ENCODE measurements around the gene ZNRF1. TPM values are rescaled to one million over a fixed set of nuclear protein-coding genes. Genes with fewer than 3 reads are reported as not detected.

The ZNRF1 gene
- total and polyA plus RNA-seq, 2 of the 13 experiments (the other 11 are each of a cell fraction or from before 2014, with no cell fraction given), result 43.9 to 58.7 TPM

DNA sequence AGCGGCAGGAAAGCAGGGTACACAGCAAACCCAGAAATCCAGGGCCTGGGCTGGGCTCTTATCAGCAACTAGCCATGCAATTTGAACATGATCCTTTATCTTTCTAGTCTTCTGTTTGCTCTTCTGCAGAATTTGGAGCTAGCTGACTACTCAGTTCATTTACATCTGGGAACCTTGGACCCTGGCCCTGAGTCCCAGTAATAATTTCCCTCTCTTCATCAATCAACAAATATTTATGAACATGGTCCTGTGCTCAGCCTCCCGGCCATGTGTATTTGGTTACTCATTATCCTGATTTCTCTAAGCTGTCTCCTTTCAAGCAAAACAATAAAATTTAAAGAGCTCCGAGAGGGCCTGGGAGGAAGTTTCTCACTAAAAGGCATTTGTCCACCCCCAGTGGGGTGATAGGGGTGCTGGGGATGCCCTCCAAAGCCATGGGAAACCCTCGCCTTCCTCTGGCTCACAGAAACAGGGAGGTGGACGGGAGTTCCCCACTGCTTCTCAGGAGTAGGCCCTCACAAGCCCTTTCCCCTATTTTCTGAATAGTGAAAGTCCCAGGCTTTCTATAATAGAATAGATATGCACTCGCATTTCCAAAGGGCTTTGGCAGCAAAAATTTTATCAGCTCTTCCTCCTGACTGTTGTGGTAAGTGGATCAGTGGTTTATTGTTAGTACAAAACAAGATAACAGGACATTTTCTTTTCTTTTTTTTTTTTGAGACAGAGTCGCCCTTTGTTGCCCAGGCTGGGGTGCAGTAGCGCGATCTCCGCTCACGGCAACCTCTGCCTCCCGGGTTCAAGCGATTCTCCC, 7.0 kb upstream of the ZNRF1 start (continued):
- TF ChIP-seq ZBTB40 (IDR thresholded peaks at IDR 0.05) (no peak), ZBTB40 (CRISPR knock-in tag; IDR thresholded peaks at IDR 0.05) (peak; percentile 64; the same call in 1 of the 2 replicates), DBP (CRISPR knock-in tag; IDR thresholded peaks at IDR 0.05; ENCODE audit: not compliant biosample characterization) (peak; percentile 38), FOXK1 (CRISPR knock-in tag; IDR thresholded peaks at IDR 0.05; ENCODE audit: borderline replicate concordance, low read depth) (no peak), ZMYM3 (CRISPR knock-in tag; IDR thresholded peaks at IDR 0.05) (peak; percentile 85), MIER3 (CRISPR knock-in tag; IDR thresholded peaks at IDR 0.05; ENCODE audit: borderline replicate concordance) (peak; percentile 96), PHF5A (CRISPR knock-in tag; IDR thresholded peaks at IDR 0.05; ENCODE audit: low read depth, unreplicated experiment) (peak; percentile 82), ELF1 (CRISPR knock-in tag; IDR thresholded peaks at IDR 0.05) (peak; percentile 34; the same call in 1 of the 2 replicates), PRPF4 (IDR thresholded peaks at IDR 0.05; ENCODE audit: low read depth, low read length, poor library complexity, severe bottlenecking) (no peak), CREB1 (IDR thresholded peaks at IDR 0.05) (no peak), CREB1 (CRISPR knock-in tag; IDR thresholded peaks at IDR 0.05) (peak; percentile 83), ZNF460 (CRISPR knock-in tag; IDR thresholded peaks at IDR 0.05; ENCODE audit: borderline replicate concordance) (no peak), ATF7 (IDR thresholded peaks at IDR 0.05) (no peak), ATF7 (CRISPR knock-in tag; IDR thresholded peaks at IDR 0.05) (no peak), ZNF382 (CRISPR knock-in tag; IDR thresholded peaks at IDR 0.05; ENCODE audit: borderline replicate concordance) (no peak), POLR2AphosphoS5 (IDR thresholded peaks at IDR 0.05; ENCODE audit: low read depth, low read length) (peak; percentile 67)
- TF ChIP-seq, protein P1, sequence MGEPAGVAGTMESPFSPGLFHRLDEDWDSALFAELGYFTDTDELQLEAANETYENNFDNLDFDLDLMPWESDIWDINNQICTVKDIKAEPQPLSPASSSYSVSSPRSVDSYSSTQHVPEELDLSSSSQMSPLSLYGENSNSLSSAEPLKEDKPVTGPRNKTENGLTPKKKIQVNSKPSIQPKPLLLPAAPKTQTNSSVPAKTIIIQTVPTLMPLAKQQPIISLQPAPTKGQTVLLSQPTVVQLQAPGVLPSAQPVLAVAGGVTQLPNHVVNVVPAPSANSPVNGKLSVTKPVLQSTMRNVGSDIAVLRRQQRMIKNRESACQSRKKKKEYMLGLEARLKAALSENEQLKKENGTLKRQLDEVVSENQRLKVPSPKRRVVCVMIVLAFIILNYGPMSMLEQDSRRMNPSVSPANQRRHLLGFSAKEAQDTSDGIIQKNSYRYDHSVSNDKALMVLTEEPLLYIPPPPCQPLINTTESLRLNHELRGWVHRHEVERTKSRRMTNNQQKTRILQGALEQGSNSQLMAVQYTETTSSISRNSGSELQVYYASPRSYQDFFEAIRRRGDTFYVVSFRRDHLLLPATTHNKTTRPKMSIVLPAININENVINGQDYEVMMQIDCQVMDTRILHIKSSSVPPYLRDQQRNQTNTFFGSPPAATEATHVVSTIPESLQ (CRISPR knock-in tag; conservative IDR thresholded peaks at IDR 0.05), result no peak

Measured in HepG2 (cell line).